OCI-LY7 (cell line): Measurements from ENCODE around the gene GAS7. TPM values are rescaled to one million over a fixed set of nuclear protein-coding genes. Genes with fewer than 3 reads are reported as not detected.

Experiments
- BruUV-seq: library from RNA; stranded (reverse); fragments of 400-500 nt; replicated peaks from 2 replicates; lab custom pipeline; 2021; lab: Mats Ljungman, UMichigan
- CTCF ChIA-PET: fragments of 300-600 bp; sonication (Branson Sonifier 250); formaldehyde crosslinking; loops from one replicate; lab custom pipeline; 2022; ENCODE audit warnings: antibody characterized with exemption; ENCODE audit not compliant: unreplicated experiment; lab: Charles Lee
- POLR2A ChIA-PET: fragments of 300-600 bp; sonication (Branson Sonifier 250); formaldehyde crosslinking; loops from one replicate; lab custom pipeline; 2022; ENCODE audit warnings: antibody characterized with exemption; lab: Charles Lee
- DNase-seq: peaks from one replicate; pipeline ENCODE4 v3.0.0-alpha.2; 2015; ENCODE audit warnings: low spot score
- H2AFZ ChIP-seq: fragments of 200-600 bp; sonication (generic), shearing (Covaris generic); 2 replicates; pipeline ENCODE4 v1.6.1; 2014; ENCODE audit warnings: mild to moderate bottlenecking, antibody characterized with exemption, low read length, moderate library complexity
- H3K27ac ChIP-seq: fragments of 200-600 bp; sonication (generic); 2 replicates; pipeline ENCODE4 v1.5.1; 2014; ENCODE audit warnings: mixed run types, low read depth, mild to moderate bottlenecking, moderate library complexity, low read length, inconsistent platforms; ENCODE audit not compliant: poor library complexity, severe bottlenecking
- H3K36me3 ChIP-seq: fragments of 200-600 bp; sonication (generic); 2 replicates; pipeline ENCODE4 v1.6.1; 2014; ENCODE audit warnings: mild to moderate bottlenecking, antibody characterized with exemption, low read length, moderate library complexity, mixed read lengths; ENCODE audit not compliant: insufficient read depth
- H3K4me1 ChIP-seq: fragments of 200-600 bp; sonication (generic); 2 replicates; pipeline ENCODE4 v1.5.1; 2014; ENCODE audit warnings: mild to moderate bottlenecking, low read length; ENCODE audit not compliant: insufficient read depth, poor library complexity, severe bottlenecking
- H3K4me2 ChIP-seq: fragments of 200-600 bp; sonication (generic); 2 replicates; pipeline ENCODE4 v1.6.1; 2014; ENCODE audit warnings: mild to moderate bottlenecking, low read length
- H3K4me3 ChIP-seq: fragments of 200-600 bp; sonication (generic); 2 replicates; pipeline ENCODE4 v1.5.1; 2014; ENCODE audit warnings: mild to moderate bottlenecking, low read depth, low read length; ENCODE audit not compliant: poor library complexity, severe bottlenecking
- H3K79me2 ChIP-seq: fragments of 200-600 bp; sonication (generic); 2 replicates; pipeline ENCODE4 v1.6.1; 2016; ENCODE audit warnings: low read depth, mild to moderate bottlenecking, low read length, moderate library complexity, mixed read lengths; ENCODE audit not compliant: insufficient read depth
- H3K9me2 ChIP-seq: fragments of 200-600 bp; sonication (generic); 2 replicates; pipeline ENCODE4 v1.6.1; 2016; ENCODE audit warnings: mild to moderate bottlenecking, low read length, mixed read lengths; ENCODE audit not compliant: insufficient read depth
- H3K9me3 ChIP-seq: fragments of 200-600 bp; sonication (generic); 2 replicates; pipeline ENCODE4 v1.6.1; 2014; ENCODE audit warnings: mild to moderate bottlenecking, mixed run types, low read length, mixed read lengths
- H4K20me1 ChIP-seq: fragments of 200-600 bp; sonication (generic); 2 replicates; pipeline ENCODE4 v1.6.1; 2014; ENCODE audit warnings: mild to moderate bottlenecking, antibody characterized with exemption, low read length, moderate library complexity, mixed read lengths; ENCODE audit not compliant: insufficient read depth
- EZH2phosphoT487 ChIP-seq: fragments of 200-600 bp; sonication (generic); IDR thresholded peaks from 2 replicates; pipeline ENCODE4 v1.6.1; 2018; ENCODE audit warnings: low read depth, borderline replicate concordance, mild to moderate bottlenecking, mixed run types, antibody characterized with exemption, low read length, moderate library complexity, mixed read lengths
- intact Hi-C: fragments of 100-400 bp; cut with micrococcal nuclease; formaldehyde crosslinking; loops from one replicate; pipeline ENCODE4 v1.10.0; 2022; ENCODE audit not compliant: unreplicated experiment
- total RNA-seq, 2 experiments: library from RNA; depleted of rRNA in 1 of 2; stranded (reverse); fragments of >200 nt in 1 of 2; shearing (Covaris generic) in 1 of 2; gene quantifications; 2 replicates each; pipeline ENCODE4 v1.2.3, GENCODE V29; 2014 to 2022
- TF ChIP-seq, protein P1 (sequence below): fragments of 200-600 bp; sonication (generic); conservative IDR thresholded peaks from 2 replicates; pipeline ENCODE4 v1.5.1; 2014; ENCODE audit warnings: mild to moderate bottlenecking, antibody characterized with exemption, low read length, moderate library complexity, mixed read lengths

The GAS7 gene
- total RNA-seq, 2 experiments from 2014 or later: 1.5 TPM; not detected in 1

DNA sequence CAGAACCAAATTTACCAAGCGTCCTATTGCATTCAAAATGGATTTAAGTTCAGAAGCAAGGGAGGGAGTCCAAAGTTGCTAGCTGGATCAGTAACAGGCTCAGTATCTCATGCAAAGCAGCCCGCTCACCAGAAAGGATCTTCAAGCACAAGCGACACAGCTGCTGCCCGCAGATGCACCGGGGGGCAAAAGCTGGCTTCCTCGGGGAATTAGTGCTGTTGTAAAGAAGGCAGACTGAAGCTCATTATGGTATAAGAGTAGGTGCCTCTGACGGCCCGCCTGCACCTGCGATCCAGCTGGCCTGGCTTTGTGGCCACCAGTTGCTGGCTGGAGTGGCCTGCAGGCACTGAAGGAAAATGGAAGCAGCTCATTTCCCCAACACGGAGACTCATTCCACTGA is 165.0 kb downstream of the GAS7 start:
- POLR2A ChIA-PET: no interaction called here
- no peaks in the 10 kb centered on the region for H3K9me3 ChIP-seq
- no peak overlapping the region for H3K4me3 ChIP-seq
- intact Hi-C loops: no loop called here
- H3K4me2 ChIP-seq: no peak overlapping the region
- H3K27ac ChIP-seq: no peak overlapping the region
- BruUV-seq: no TSS peak
- no peaks in the 10 kb centered on the region for H3K36me3 ChIP-seq
- no peaks in the 10 kb centered on the region for H4K20me1 ChIP-seq
- TF ChIP-seq, protein P1, sequence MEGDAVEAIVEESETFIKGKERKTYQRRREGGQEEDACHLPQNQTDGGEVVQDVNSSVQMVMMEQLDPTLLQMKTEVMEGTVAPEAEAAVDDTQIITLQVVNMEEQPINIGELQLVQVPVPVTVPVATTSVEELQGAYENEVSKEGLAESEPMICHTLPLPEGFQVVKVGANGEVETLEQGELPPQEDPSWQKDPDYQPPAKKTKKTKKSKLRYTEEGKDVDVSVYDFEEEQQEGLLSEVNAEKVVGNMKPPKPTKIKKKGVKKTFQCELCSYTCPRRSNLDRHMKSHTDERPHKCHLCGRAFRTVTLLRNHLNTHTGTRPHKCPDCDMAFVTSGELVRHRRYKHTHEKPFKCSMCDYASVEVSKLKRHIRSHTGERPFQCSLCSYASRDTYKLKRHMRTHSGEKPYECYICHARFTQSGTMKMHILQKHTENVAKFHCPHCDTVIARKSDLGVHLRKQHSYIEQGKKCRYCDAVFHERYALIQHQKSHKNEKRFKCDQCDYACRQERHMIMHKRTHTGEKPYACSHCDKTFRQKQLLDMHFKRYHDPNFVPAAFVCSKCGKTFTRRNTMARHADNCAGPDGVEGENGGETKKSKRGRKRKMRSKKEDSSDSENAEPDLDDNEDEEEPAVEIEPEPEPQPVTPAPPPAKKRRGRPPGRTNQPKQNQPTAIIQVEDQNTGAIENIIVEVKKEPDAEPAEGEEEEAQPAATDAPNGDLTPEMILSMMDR: no peak
- no peak for TF ChIP-seq EZH2phosphoT487
- H3K79me2 ChIP-seq: no peaks in the 10 kb centered on the region
- CTCF ChIA-PET: no interaction called here
- no peak overlapping the region for H2AFZ ChIP-seq
- no peaks in the 10 kb centered on the region for H3K9me2 ChIP-seq
- no peaks in the 10 kb centered on the region for H3K4me1 ChIP-seq
- peak; percentile 3 for DNase-seq

DNA sequence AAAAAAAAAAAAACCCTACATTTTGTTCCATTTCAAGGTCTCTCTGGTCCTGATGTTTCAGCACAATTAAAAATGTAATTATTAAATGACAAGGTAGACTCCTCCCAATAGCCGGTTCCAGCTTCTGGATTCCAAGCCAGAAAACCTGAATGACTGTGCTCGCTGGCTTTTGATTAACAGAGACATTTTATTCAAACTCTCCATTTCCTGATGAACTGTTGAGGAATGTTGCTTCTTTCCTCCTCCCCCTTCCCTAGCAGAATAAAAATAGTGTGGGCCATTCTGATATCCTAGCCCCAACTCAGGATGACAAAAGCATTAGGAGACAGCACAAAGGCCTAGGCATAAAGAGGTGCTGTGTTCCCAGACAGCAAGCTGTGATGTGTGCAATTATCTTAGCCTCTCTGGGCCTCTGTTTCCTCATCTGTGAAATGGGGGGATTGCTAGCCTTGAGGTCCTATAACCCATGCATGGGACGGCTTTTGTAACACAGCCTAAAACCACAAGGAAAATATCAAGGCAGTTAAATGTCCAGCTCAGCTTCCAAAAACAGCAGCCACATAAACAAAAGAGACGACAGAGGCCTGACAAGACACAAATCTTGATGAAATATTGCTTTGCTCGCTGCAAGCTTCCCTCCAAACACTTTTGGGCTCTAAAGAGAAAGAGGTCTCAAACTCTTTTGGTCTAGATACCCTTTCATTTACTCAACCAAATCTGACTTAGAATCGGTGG is 166.1 kb downstream of the GAS7 start:
- TF ChIP-seq, protein P1: no peak
- no peak for TF ChIP-seq EZH2phosphoT487
- intact Hi-C loops: no loop called here
- no peak overlapping the region for H3K4me2 ChIP-seq

GRCh38 chr17:10031606-10032005 is 166.8 kb downstream of the GAS7 start:
- CTCF ChIA-PET: no interaction called here
- Histone ChIP-seq H3K36me3 (no peaks in the 10 kb centered on the region), H3K9me2 (no peaks in the 10 kb centered on the region), H3K4me1 (no peaks in the 10 kb centered on the region), H2AFZ (no peak overlapping the region), H3K4me2 (no peak overlapping the region), H3K9me3 (no peaks in the 10 kb centered on the region), H3K27ac (no peak overlapping the region), H3K4me3 (no peak overlapping the region), H3K79me2 (no peaks in the 10 kb centered on the region), H4K20me1 (no peaks in the 10 kb centered on the region)
- DNase-seq: no peak
- BruUV-seq: no TSS peak
- POLR2A ChIA-PET: interaction anchor here (0.6 kb wide), 1 partner anchor 12 kb away, joined by 6 read pairs; no protein-coding TSS in a partner anchor
- TF ChIP-seq EZH2phosphoT487: no peak
- TF ChIP-seq, protein P1: no peak
- intact Hi-C loops: no loop called here

More for the DNA sequence above, 166.1 kb downstream of the GAS7 start:
- Histone ChIP-seq H3K27ac (no peak overlapping the region), H3K79me2 (no peaks in the 10 kb centered on the region), H2AFZ (no peak overlapping the region), H4K20me1 (no peaks in the 10 kb centered on the region), H3K9me2 (no peaks in the 10 kb centered on the region), H3K36me3 (no peaks in the 10 kb centered on the region), H3K9me3 (no peaks in the 10 kb centered on the region), H3K4me3 (no peak overlapping the region), H3K4me1 (no peaks in the 10 kb centered on the region)
- ChIA-PET CTCF (no interaction called here), POLR2A (interaction anchor here (0.6 kb wide), 1 partner anchor 11 kb away, joined by 6 read pairs; no protein-coding TSS in a partner anchor)
- BruUV-seq: no TSS peak
- no peak for DNase-seq
